Measurements from ENCODE around the gene SSTR4.

SSTR4 gene

GRCh38 chr20:23084845-23085365, 49.8 kb downstream of the SSTR4 start:
- H3K9ac ChIP-seq (ENCODE audit: low read depth, low read length): no peak overlapping the region
- H3K4me3 ChIP-seq (ENCODE audit: low read depth, low read length): no peak overlapping the region
- peaks cover 4% of the 10 kb centered on the region for H3K4me1 ChIP-seq (ENCODE audit: control insufficient read depth, insufficient read depth, low read length)
- no peaks in the 10 kb centered on the region for H3K9me3 ChIP-seq (ENCODE audit: control insufficient read depth, insufficient read depth, low read length)
- no peaks in the 10 kb centered on the region for H3K36me3 ChIP-seq (ENCODE audit: control insufficient read depth, insufficient read depth, low read length)
- H3K27me3 ChIP-seq (ENCODE audit: control insufficient read depth, insufficient read depth, low read length): no peaks in the 10 kb centered on the region

GRCh38 chr20:23085436-23086055, 50.4 kb downstream of the SSTR4 start:
- Histone ChIP-seq H3K4me3 (ENCODE audit: low read depth, low read length) (no peak overlapping the region), H3K9me3 (ENCODE audit: control insufficient read depth, insufficient read depth, low read length) (no peaks in the 10 kb centered on the region), H3K4me1 (ENCODE audit: control insufficient read depth, insufficient read depth, low read length) (peaks cover 4% of the 10 kb centered on the region), H3K36me3 (ENCODE audit: control insufficient read depth, insufficient read depth, low read length) (no peaks in the 10 kb centered on the region), H3K27me3 (ENCODE audit: control insufficient read depth, insufficient read depth, low read length) (no peaks in the 10 kb centered on the region), H3K9ac (ENCODE audit: low read depth, low read length) (no peak overlapping the region)

- Histone ChIP-seq H3K9me3 (ENCODE audit: control insufficient read depth, insufficient read depth, low read length) (no peaks in the 10 kb centered on the region), H3K9ac (ENCODE audit: low read depth, low read length) (no peak within 1 kb of the TSS), H3K4me1 (ENCODE audit: control insufficient read depth, insufficient read depth, low read length) (peaks cover 4% of the 10 kb centered on the region), H3K4me3 (ENCODE audit: low read depth, low read length) (no peak within 1 kb of the TSS), H3K36me3 (ENCODE audit: control insufficient read depth, insufficient read depth, low read length) (no peaks in the 10 kb centered on the region), H3K27me3 (ENCODE audit: control insufficient read depth, insufficient read depth, low read length) (no peaks in the 10 kb centered on the region)
Measured at GRCh38 chr20:23086056-23086566, 51.0 kb downstream of the SSTR4 start, which contains the start of gene CD93. TSS of gene CD93 (minus strand) at chr20:23086324. CDS start at chr20:23086192, 132 bp downstream.

GRCh38 chr20:23086931-23087411, 51.9 kb downstream of the SSTR4 start:
- Histone ChIP-seq H3K9ac (ENCODE audit: low read depth, low read length) (no peak overlapping the region), H3K36me3 (ENCODE audit: control insufficient read depth, insufficient read depth, low read length) (no peaks in the 10 kb centered on the region), H3K9me3 (ENCODE audit: control insufficient read depth, insufficient read depth, low read length) (no peaks in the 10 kb centered on the region), H3K27me3 (ENCODE audit: control insufficient read depth, insufficient read depth, low read length) (no peaks in the 10 kb centered on the region), H3K4me1 (ENCODE audit: control insufficient read depth, insufficient read depth, low read length) (peaks cover 4% of the 10 kb centered on the region), H3K4me3 (ENCODE audit: low read depth, low read length) (no peak overlapping the region)

GRCh38 chr20:23087587-23088251, 52.6 kb downstream of the SSTR4 start:
- H3K9me3 ChIP-seq (ENCODE audit: control insufficient read depth, insufficient read depth, low read length): no peaks in the 10 kb centered on the region
- no peaks in the 10 kb centered on the region for H3K36me3 ChIP-seq (ENCODE audit: control insufficient read depth, insufficient read depth, low read length)
- H3K4me1 ChIP-seq (ENCODE audit: control insufficient read depth, insufficient read depth, low read length): peaks cover 4% of the 10 kb centered on the region
- no peak overlapping the region for H3K4me3 ChIP-seq (ENCODE audit: low read depth, low read length)
- no peak overlapping the region for H3K9ac ChIP-seq (ENCODE audit: low read depth, low read length)
- no peaks in the 10 kb centered on the region for H3K27me3 ChIP-seq (ENCODE audit: control insufficient read depth, insufficient read depth, low read length)

All from iPS-15b (cell line).